HG03575 (cell line): ENCODE results near the gene AASS.
A peak's percentile ranks its signal among the peaks of the same experiment; 100 is the strongest.
"Not testable (repeated sequence)": the region's sequence is repeated elsewhere in the genome, so short reads cannot be mapped to it uniquely, and the experiment has no call there.

Experiments used
- ATAC-seq: cut with Tn5 transposase; IDR thresholded peaks from one replicate; pipeline ENCODE4 v1.9.1; 2021; ENCODE audit not compliant: unreplicated experiment, insufficient number of reproducible peaks, low FRiP score; ENCODE audit errors: extremely low read depth

Gene AASS

GRCh38 chr7:122143751-122144711 is at the start of gene AASS:
TSS of gene AASS (minus strand) at chr7:122144249. CDS start at chr7:122133726, 10,523 bp downstream.
- ATAC-seq: peak; percentile 100

DNA sequence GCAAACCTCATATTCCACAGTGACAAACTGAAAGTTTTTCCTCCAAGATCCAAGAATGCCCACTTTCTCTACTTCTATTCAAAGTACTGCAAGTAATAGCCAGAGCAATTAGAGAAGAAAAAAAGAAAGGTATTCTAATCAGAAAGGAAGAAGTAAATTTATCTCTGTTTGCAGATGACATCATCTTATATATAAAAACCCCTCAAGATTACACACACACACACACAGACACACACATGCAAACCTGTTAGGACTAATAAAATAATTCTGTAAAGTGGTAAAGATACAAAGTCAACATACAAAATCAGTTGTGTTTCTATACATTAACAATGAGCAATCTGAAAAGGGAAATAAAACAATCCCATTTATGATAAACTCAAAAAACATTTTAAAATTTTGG is 44.7 kb upstream of the AASS start:
- no peak for ATAC-seq

DNA sequence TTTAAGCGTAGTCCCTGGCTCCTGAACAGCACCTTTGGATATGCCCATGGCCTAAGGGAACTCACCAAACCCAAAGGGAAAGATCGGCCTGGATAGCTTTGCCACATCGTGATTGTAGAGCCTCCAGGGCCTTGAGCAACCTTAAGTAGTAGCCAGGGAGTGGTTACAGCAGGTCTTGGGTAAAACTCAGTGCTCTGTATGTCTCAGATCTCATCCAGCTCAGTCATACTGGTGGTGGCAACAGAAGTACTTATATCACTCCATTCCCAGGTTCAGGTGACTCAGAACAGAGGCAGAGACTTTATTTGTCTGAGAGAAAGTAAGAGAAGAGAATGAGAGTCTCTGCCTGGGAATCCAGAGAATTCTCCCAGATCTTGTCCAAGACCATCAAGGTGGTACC is 39.1 kb upstream of the AASS start:
- no peak for ATAC-seq

DNA sequence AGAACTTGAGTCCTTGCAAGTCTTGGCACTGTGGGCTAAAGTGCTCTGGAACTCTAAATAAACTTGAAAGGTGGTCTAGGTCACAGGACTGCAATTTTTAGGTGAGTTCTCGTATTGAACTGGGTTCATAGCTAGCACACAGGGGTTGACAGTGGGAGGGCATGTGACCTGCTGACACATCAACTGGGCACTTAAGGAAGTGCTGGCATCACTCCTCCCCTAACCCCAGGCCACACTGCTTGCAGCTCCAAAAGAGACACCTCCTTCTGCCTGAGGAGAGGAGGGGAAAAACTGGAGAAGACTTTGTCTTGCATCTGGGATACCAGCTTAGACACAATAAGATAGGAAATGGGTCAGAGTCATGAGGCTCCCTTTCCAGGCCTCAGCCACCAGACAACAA is 38.0 kb upstream of the AASS start:
- ATAC-seq: no peak

DNA sequence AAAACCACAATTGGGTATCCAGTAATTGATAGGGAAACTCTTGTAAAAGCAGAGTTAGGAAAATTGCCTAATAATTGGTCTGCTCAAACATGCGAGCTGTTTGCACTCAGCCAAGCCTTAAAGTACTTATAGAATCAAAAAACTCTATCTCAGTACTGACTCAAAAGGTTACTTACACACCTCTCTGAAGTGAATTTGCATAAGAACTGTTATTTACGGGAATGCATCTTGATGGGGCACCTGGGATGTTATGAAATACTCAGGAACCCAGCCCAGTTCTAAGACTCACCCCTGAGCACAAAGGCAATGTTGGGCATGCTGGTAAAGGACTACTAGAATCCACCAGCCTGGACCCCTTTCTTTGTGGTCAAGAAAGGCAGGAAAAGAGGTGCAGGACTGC is 28.1 kb upstream of the AASS start:
- ATAC-seq: not testable (repeated sequence)

DNA sequence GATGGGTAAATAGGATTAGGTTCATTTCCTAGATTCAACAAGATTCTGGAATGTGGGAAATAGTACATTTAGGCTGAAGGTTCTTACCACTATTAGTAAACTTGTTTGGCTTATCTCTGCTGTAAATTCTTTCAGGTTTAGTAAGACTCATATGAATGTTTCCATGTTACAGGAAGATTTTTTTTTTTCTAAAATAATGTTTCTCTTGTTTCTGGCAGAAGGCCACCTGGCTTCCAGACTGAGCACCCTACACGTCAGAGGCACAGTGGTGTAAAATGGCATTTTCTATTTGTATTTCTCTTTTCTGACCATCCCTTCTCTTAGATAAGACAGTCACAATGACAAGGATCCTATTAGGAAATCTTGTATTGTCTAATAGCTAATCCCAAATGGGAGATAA is 22.7 kb upstream of the AASS start:
- ATAC-seq: no peak

GRCh38 chr7:122166275-122166674 is 22.2 kb upstream of the AASS start:
- no peak for ATAC-seq

DNA sequence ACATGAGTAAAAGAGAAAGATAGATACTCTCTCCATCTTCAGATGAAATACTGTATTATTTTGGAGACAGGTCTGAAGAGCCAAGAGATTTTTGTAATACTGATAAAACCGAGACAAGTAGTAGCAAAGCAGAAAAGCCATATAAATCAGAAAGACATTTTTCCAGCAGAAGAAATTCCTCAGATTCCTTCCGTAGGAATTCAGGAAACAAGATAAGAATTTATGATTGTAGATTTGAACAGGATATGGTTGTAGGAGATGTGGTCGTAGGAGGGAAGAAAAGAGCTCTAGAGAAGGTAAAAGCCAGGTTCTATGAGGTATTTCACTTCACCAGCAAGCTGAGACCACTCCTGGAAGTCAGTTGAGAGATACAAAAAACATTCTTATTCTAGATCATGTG is 17.6 kb upstream of the AASS start:
- no peak for ATAC-seq

GRCh38 chr7:122155566-122155965 is 11.5 kb upstream of the AASS start:
- ATAC-seq: no peak

- ATAC-seq: no peak
These were observed 4.8 kb upstream of the AASS start for GRCh38 chr7:122148878-122149277.

GRCh38 chr7:122148081-122148480 is 4.0 kb upstream of the AASS start:
- no peak for ATAC-seq

DNA sequence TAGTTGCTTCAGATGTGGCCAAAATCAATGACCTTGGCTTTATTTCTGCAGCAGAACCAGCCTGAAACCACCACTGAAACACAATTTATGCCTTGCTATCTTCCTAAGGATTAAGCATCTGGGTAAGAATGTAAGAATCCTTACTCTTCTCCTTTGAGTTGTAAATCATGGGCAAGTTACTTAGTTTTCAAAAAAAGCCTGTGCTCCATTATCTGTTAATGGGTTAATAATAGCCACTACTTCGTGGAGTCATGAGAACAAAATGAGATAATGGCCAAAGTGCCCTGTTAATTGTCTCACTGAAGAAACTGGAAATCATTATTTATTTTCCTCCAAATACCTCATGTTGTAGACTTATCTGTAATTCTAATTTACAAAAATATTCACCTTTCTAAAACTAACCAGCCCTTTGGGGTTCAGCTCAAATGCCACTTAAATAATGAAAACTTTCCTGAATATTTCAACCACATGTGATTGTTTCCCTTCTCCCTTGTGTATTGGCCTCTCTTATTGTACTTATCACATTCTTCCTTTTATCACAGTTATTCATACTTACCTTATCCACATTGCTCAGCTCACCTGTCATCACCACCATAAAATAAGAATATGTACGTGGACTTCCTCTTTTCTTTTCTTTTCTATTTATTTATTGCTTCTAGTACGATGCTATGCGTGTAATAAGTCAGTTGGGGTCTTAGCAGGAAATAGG is 2.0 kb upstream of the AASS start:
- no peak for ATAC-seq

GRCh38 chr7:122143376-122143750 is 686 bp downstream of the AASS start:
- no peak for ATAC-seq

DNA sequence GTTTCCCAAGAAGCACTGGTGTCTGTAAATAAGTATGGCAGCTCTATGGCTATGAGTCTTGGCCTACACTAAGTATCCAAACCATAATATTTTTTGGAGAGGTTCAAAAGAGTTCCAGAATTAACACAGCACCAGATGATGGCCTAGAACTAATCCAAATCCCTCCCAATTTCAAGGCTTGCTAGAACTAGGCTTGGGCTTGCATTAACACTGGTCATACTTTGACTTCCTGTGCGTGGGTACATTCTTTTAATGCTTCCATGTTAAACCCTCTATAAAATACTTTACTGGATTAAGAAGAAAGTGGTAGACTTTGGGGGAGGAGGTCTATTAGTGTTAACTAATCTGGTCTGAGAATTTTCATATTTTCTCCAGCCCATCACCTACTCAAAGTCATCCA is 3.1 kb downstream of the AASS start:
- ATAC-seq: no peak

DNA sequence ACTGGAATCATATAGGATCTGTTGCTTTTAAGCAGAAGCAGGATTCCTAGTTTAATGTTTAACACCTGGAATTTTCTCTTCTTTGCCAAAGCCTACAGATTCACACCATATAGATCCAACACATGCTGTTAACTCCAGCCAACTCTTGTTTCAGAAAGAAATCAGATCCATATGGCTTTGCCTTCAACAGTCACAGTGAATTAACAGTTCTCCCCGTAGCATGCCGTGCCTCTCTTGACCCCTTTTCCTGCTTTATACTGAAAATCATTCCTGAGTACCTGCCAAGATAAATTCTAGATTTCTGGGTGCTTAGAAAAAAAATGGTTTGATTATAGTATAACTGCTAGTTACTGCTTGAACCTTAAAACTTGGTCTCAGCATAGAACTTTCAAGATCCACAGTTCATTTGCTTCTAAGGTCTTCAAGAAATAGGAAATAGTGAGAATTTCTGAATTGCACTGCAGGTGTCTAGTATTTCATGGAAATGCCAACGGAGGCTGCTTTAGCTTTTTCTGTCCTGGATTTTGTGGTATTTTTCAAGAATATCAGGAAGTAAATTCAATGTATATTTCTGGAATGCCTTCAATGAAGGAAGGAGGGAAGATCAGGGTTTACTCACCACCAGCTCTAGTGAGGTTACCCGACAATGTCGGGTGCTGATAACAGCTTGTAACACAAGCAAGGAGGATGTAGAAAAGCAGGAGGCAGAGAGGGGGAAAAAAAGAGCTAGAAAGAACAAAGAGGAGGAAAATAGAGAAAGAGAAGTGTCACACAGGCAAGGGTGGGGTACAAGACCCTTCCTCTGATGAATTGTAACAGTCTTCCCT is 6.6 kb downstream of the AASS start:
- no peak for ATAC-seq

DNA sequence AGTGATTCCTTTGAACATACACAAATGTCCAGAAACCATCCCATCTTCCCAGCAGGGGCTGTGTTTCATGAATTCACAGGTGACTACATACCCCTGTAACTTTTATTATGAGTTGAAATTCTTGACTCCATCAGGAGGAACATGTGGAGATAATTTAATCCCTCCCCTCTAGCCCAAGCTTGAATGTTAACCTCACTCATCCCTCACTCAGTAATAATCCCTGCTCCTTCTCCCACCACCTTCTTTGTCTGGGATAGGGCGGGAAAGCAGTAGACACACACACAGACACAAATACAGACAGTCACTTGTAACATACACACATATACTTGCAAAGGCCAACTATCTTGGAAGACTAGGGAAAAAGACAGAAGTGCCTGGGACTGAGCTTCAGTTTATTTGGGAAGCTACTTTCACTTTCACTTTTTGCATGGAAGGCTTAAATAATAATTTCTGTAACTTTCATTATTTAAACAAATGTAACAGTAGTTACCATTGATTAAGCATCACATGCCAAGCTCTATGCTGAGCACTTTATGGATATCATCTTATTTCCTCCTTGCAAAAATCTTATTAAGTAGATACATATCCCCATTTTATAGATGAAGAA is 7.3 kb downstream of the AASS start:
- ATAC-seq: no peak

DNA sequence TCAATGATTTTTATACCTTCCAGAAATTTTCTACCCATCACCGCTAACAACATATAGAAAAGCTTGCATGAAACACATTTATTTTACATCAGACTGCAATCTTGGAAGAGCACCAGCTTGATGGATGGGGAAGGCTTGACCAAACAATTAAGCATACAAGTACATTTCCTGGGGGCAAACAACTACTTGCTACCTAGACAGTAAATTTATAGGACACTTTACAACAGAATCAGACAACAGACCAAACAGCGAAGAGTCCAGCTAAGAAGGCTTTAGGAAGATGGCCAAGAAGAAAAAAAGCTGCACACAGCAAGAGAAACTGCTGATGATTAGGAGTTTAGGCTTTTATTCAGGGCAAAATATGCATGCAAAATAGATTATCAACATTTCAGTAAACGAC is 8.0 kb downstream of the AASS start:
- no peak for ATAC-seq

- no peak for ATAC-seq
These were observed 8.8 kb downstream of the AASS start for GRCh38 chr7:122135275-122135674.

GRCh38 chr7:122134793-122135192 is 9.3 kb downstream of the AASS start:
- ATAC-seq: not testable (repeated sequence)
